BLaER1 (cell line): Measurements from ENCODE around the gene UBE2L6.
"Not testable (repeated sequence)": the region's sequence is repeated elsewhere in the genome, so short reads cannot be mapped to it uniquely, and the experiment has no call there.

Source experiments
- H3K27ac ChIP-seq: shearing (Covaris generic); formaldehyde crosslinking; 2 replicates; pipeline ENCODE4 v1.8.1; 2022
- H3K27me3 ChIP-seq: shearing (Covaris generic); formaldehyde crosslinking; 2 replicates; pipeline ENCODE4 v1.8.1; 2022
- H3K36me3 ChIP-seq: shearing (Covaris generic); formaldehyde crosslinking; 2 replicates; pipeline ENCODE4 v1.8.1; 2022
- H3K4me1 ChIP-seq: shearing (Covaris generic); formaldehyde crosslinking; 2 replicates; pipeline ENCODE4 v1.8.1; 2022
- H3K4me2 ChIP-seq: shearing (Covaris generic); formaldehyde crosslinking; 2 replicates; pipeline ENCODE4 v1.8.1; 2022
- H3K4me3 ChIP-seq: shearing (Covaris generic); formaldehyde crosslinking; 2 replicates; pipeline ENCODE4 v1.8.1; 2022
- H3K9ac ChIP-seq: shearing (Covaris generic); formaldehyde crosslinking; 2 replicates; pipeline ENCODE4 v1.8.1; 2022
- H3K9me3 ChIP-seq: shearing (Covaris generic); formaldehyde crosslinking; 2 replicates; pipeline ENCODE4 v1.8.1; 2022
- H4K20me1 ChIP-seq: shearing (Covaris generic); formaldehyde crosslinking; 2 replicates; pipeline ENCODE4 v1.8.1; 2022
- Cebpa-rat ChIP-seq: shearing (Covaris generic); IDR thresholded peaks from 2 replicates; pipeline ENCODE4 v1.8.1; 2022

UBE2L6 gene

GRCh38 chr11:57547854-57548377 lies 19.6 kb downstream of the UBE2L6 start:
- H3K9ac ChIP-seq = peak overlapping the region; percentile 70
- TF ChIP-seq Cebpa-rat = no peak
- H3K27me3 ChIP-seq = no peaks in the 10 kb centered on the region
- H3K27ac ChIP-seq = peak overlapping the region; percentile 77
- H3K36me3 ChIP-seq = peaks cover 44% of the 10 kb centered on the region
- peak overlapping the region; percentile 79 for H3K4me2 ChIP-seq
- H4K20me1 ChIP-seq = no peaks in the 10 kb centered on the region
- no peaks in the 10 kb centered on the region for H3K9me3 ChIP-seq
- H3K4me3 ChIP-seq = no peak overlapping the region
- H3K4me1 ChIP-seq = peaks cover 17% of the 10 kb centered on the region

GRCh38 chr11:57546869-57547475 lies 20.5 kb downstream of the UBE2L6 start:
- no peak for TF ChIP-seq Cebpa-rat
- H3K36me3 ChIP-seq = peaks cover 34% of the 10 kb centered on the region
- H3K27me3 ChIP-seq = no peaks in the 10 kb centered on the region
- H3K4me2 ChIP-seq = peak overlapping the region; percentile 79
- H3K9me3 ChIP-seq = no peaks in the 10 kb centered on the region
- H3K9ac ChIP-seq = no peak overlapping the region
- no peak overlapping the region for H3K4me3 ChIP-seq
- no peaks in the 10 kb centered on the region for H4K20me1 ChIP-seq
- H3K27ac ChIP-seq = peak overlapping the region; percentile 77
- peaks cover 17% of the 10 kb centered on the region for H3K4me1 ChIP-seq

- TF ChIP-seq Cebpa-rat = no peak
- no peaks in the 10 kb centered on the region for H3K9me3 ChIP-seq
- H3K4me3 ChIP-seq = no peak overlapping the region
- H3K4me1 ChIP-seq = peaks cover 17% of the 10 kb centered on the region
- no peaks in the 10 kb centered on the region for H3K27me3 ChIP-seq
- no peak overlapping the region for H3K27ac ChIP-seq
- no peak overlapping the region for H3K4me2 ChIP-seq
- H3K36me3 ChIP-seq = peaks cover 29% of the 10 kb centered on the region
- H3K9ac ChIP-seq = no peak overlapping the region
- H4K20me1 ChIP-seq = no peaks in the 10 kb centered on the region
Measured at GRCh38 chr11:57546451-57546850, 21.0 kb downstream of the UBE2L6 start.

- no peak overlapping the region for H3K9ac ChIP-seq
- no peaks in the 10 kb centered on the region for H3K27me3 ChIP-seq
- peaks cover 17% of the 10 kb centered on the region for H3K4me1 ChIP-seq
- no peaks in the 10 kb centered on the region for H3K9me3 ChIP-seq
- no peak overlapping the region for H3K27ac ChIP-seq
- no peak overlapping the region for H3K4me2 ChIP-seq
- H4K20me1 ChIP-seq = no peaks in the 10 kb centered on the region
- H3K4me3 ChIP-seq = no peak overlapping the region
- TF ChIP-seq Cebpa-rat = no peak
- H3K36me3 ChIP-seq = peaks cover 23% of the 10 kb centered on the region
Measured at GRCh38 chr11:57545883-57546282, 21.6 kb downstream of the UBE2L6 start.

GRCh38 chr11:57544566-57544965 lies 22.9 kb downstream of the UBE2L6 start:
- no peak for TF ChIP-seq Cebpa-rat
- Histone ChIP-seq H4K20me1 (no peaks in the 10 kb centered on the region), H3K36me3 (peaks cover 10% of the 10 kb centered on the region), H3K9me3 (no peaks in the 10 kb centered on the region), H3K27me3 (no peaks in the 10 kb centered on the region), H3K27ac (no peak overlapping the region), H3K4me2 (no peak overlapping the region), H3K9ac (no peak overlapping the region), H3K4me1 (peaks cover 17% of the 10 kb centered on the region), H3K4me3 (no peak overlapping the region)

- no peak overlapping the region for H3K4me2 ChIP-seq
- H3K27me3 ChIP-seq = no peaks in the 10 kb centered on the region
- H4K20me1 ChIP-seq = no peaks in the 10 kb centered on the region
- H3K9ac ChIP-seq = no peak overlapping the region
- no peak overlapping the region for H3K4me3 ChIP-seq
- H3K36me3 ChIP-seq = peaks cover under 1% of the 10 kb centered on the region; the same call in 1 of the 2 replicates
- TF ChIP-seq Cebpa-rat = no peak
- H3K27ac ChIP-seq = no peak overlapping the region
- no peaks in the 10 kb centered on the region for H3K9me3 ChIP-seq
- H3K4me1 ChIP-seq = peaks cover 17% of the 10 kb centered on the region
Measured at GRCh38 chr11:57543593-57543992, 23.9 kb downstream of the UBE2L6 start.

GRCh38 chr11:57542582-57542981 lies 24.9 kb downstream of the UBE2L6 start:
- H3K4me2 ChIP-seq = no peak overlapping the region
- no peak overlapping the region for H3K27ac ChIP-seq
- H3K4me3 ChIP-seq = no peak overlapping the region
- no peak overlapping the region for H3K9ac ChIP-seq
- no peaks in the 10 kb centered on the region for H3K27me3 ChIP-seq
- H3K36me3 ChIP-seq = no peaks in the 10 kb centered on the region
- no peak for TF ChIP-seq Cebpa-rat
- no peaks in the 10 kb centered on the region for H4K20me1 ChIP-seq
- no peaks in the 10 kb centered on the region for H3K9me3 ChIP-seq
- peaks cover 8% of the 10 kb centered on the region for H3K4me1 ChIP-seq

- Histone ChIP-seq H3K4me3 (no peak overlapping the region), H4K20me1 (no peaks in the 10 kb centered on the region), H3K9ac (no peak overlapping the region), H3K4me1 (no peaks in the 10 kb centered on the region), H3K4me2 (no peak overlapping the region), H3K27me3 (no peaks in the 10 kb centered on the region), H3K27ac (no peak overlapping the region), H3K9me3 (no peaks in the 10 kb centered on the region), H3K36me3 (no peaks in the 10 kb centered on the region)
- TF ChIP-seq Cebpa-rat = no peak
Measured at GRCh38 chr11:57541169-57541568, 26.3 kb downstream of the UBE2L6 start.

GRCh38 chr11:57539342-57539741 lies 28.1 kb downstream of the UBE2L6 start:
- Histone ChIP-seq H3K9ac (no peak overlapping the region), H3K27me3 (no peaks in the 10 kb centered on the region), H3K36me3 (no peaks in the 10 kb centered on the region), H3K4me3 (no peak overlapping the region), H3K4me2 (no peak overlapping the region), H4K20me1 (no peaks in the 10 kb centered on the region), H3K9me3 (no peaks in the 10 kb centered on the region), H3K27ac (no peak overlapping the region), H3K4me1 (no peaks in the 10 kb centered on the region)
- TF ChIP-seq Cebpa-rat = no peak

- Histone ChIP-seq H3K36me3 (no peaks in the 10 kb centered on the region), H3K4me1 (no peaks in the 10 kb centered on the region), H3K4me3 (no peak within 1 kb of the TSS), H4K20me1 (no peaks in the 10 kb centered on the region), H3K27me3 (no peaks in the 10 kb centered on the region), H3K27ac (no peak within 1 kb of the TSS), H3K9me3 (no peaks in the 10 kb centered on the region), H3K4me2 (no peak within 1 kb of the TSS), H3K9ac (no peak within 1 kb of the TSS)
- no peak for TF ChIP-seq Cebpa-rat
Measured at GRCh38 chr11:57536947-57537619, 30.4 kb downstream of the UBE2L6 start, which contains the start of gene SMTNL1. Gene SMTNL1 (plus strand): TSS chr11:57537595. CDS start chr11:57542643, 5,048 bp downstream.

- H3K9ac ChIP-seq, H3K4me3 ChIP-seq, H3K9me3 ChIP-seq, H3K4me2 ChIP-seq, H3K27me3 ChIP-seq, H4K20me1 ChIP-seq, H3K36me3 ChIP-seq, H3K27ac ChIP-seq: not testable (repeated sequence)
- H3K4me1 ChIP-seq = peaks cover 17% of the 10 kb centered on the region
Measured at GRCh38 chr11:57534449-57534848, 33.0 kb downstream of the UBE2L6 start.
